ENCODE measurements around the gene PNPLA2.

The PNPLA2 gene

DNA sequence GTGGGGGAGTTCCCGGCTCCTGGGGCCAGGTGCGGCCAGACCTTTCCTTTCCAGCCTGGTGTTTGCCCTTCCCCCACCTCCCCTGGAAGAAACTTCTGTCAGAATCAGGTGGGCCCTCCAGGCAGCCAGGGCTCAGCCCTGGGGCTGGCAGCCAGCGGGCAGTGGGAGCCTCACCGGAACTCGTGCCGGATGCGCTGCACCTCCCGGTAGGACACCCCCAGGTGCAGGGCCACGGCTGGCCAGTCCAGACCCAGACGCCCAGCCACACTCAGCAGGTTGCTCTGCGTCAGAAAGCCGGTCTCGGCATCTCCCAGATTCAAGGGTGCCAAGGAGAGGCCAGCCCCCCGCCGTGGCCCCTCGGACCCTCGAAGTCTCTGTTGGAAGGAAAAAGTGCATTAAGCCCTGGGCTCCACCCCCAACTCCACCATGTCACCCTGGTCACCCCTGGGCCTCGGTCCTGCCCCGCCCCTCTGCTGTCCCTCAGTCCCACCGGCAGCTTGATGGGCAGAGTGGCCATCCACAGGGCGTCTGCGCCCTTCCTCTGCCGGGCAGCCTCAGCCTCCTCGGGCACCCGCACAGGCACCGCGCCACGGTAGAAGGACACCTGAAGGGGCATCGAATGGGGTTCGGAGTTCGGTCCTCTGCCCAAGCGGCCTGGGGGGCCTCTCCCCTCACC lies 18.9 kb upstream of the PNPLA2 start:
- no peak for DNase-seq

DNA sequence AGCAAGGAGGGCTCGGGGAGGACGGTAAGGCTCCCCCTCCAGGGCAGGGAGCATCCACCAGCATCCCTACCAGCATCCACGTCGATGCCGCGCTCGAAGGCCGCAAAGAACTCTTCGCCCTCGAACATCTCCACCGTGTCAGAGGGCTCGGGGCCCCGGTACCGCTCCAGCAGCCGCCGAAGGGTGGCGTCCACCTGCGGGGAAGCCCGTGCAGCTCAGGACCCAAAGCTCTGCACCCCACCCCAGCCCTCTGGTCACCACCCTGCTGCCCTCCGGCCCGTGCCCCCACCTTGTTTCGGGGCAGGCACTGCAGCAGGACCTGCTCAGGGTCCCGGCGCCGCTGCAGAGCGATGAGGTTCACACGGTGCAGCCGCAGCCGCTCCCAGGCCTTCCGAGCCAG lies 18.2 kb upstream of the PNPLA2 start:
- no peak for DNase-seq

DNA sequence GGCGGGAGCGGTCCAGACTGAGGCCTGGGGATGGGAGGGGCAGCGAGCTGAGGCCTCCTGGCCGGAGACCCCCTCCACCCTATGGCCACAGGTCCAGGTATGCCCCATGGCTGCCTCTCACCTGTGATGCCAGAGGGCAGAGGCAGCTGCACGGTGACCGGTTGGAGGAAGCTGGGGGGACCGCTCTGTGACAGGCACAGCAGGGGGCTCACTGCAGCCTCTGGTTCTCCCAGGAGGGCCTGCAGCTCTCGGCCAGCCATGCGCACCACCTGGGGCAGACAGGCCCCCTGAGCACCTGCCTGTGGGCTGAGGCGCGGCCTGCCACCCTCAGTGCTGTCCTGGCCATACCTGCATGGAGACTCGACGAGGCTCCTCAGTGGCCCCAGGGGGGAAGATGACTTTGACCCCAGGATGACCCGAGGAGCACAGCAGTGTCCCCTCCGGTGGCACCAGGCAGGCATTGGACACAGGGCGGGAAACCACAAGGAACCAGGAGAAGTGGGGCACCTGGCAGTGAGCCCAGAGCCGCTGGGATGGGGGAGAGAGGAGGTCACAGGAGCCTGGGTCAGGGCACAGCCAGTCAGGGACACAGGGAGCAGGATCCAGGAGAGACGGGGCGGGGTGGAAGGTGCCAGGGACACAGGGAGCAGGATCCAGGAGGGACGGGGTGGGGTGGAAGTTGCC lies 17.5 kb upstream of the PNPLA2 start:
- no peak for DNase-seq

DNA sequence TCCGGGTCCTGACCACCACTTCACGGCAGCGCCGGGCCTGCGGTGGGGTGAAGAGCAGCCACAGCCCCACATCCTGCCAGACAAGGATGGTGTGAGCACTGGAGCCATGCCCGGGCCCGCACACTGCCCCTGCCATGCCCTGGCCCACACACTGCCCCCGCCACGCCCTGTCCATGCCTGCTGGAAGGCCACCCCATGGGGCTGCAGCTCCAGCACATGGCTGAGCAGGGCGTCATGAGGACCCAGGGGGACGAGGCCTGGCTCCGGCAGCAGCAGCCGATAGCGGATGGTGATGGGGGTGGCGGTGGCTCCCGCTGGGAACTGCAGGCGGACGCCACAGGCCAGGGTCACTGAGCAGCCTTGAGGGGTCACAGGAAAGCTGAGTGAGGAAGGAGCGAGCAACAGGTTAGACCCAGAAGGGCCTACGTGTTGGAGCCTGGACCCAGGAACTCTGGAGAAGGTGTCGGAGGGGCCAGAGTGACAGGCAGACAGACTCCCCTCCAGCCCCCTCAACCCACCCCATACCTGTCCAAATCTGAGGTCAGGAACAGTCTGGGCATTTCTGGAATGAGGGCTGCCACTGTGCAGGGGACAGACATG lies 16.6 kb upstream of the PNPLA2 start:
- DNase-seq: no peak

DNA sequence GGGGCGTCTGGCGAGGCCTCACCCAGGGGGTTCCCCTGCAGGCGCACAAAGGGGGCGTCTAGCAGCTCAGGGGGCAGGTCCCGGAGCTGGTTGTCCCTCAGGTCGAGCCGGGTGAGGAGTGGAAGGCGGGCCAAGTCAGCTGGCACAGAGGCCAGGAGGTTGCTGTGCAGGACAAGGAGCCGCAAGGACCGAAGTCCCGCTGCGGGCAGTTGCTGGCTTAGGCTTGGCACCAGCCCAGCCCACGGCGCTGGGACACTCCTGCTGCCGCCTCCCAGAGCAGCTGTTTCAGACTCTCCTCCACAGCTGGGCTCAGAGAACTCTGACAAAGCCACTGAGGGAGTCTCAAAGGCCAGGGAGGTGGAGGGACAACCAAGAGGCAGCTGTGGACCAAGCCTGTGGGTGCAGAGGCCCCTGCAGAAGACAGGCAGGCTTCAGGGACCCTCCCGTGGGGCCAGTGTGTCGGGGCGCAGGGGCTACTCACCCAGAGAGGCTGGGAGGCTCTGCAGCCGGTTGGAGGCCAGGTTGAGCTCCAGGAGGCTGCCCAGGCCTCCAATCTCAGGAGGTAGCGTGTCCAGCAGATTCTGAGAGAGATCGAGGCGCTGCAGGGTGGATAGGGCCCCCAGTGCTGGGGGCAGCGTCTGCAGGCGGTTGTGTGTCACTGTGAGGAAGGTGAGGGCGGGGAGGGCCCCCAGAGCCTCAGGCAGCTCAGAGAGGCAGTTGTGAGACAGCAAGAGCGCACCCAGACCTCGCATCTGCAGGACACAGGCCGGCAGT lies 15.8 kb upstream of the PNPLA2 start:
- no peak for DNase-seq

DNA sequence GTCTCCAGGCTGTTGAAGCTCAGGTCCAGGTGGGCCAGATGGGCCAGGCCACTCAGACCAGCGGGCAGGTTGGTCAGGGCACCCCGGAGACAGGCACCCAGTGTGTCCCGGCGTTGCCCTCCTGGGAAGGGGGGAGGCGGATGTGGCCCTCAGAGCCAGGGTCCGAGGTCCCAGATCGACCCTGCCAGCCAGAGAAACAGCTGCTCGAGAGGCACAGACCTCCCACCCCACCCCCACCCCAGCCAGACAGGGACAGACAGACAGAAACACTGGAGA lies 15.3 kb upstream of the PNPLA2 start:
- no peak for DNase-seq

DNA sequence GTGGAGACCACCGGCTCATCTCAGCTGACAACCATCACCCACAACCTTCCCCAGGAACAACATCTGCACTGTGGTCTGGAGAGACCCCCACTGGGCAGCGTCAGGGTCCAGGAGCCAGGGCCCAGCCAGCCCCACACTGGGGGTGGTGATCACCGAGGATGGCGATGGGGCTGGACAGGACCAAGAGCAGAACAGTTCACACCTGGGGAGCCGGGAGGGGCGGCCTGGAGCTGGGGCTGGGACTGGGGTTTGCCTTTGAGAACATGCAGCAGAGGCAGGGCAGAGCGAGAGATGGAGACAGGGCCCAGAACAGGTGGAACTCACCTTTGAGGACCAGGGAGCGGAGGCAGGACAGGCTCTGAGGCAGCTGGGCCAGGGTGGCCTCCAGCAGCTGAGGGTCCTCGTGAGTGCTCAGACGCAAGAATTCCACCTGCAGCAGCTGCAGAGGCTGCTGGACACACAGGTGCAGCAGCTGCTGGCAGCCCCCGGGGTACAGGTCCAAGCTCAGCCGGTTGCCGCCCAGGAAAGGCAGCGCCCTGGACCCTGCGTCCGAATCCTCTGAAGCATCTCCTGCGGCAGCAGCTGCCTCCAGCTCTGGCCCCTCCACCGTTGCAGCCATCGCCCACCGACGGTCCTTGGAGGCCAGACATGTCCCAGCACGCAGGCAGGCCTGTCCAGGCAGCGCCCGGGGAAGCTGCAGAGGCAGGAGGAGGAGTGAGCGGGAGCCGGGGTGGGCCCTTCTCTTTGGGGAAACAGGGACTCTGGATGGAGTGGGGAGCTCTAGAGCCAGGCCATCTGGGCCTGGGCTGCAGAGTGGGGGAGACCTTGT lies 14.7 kb upstream of the PNPLA2 start:
- DNase-seq: no peak

DNA sequence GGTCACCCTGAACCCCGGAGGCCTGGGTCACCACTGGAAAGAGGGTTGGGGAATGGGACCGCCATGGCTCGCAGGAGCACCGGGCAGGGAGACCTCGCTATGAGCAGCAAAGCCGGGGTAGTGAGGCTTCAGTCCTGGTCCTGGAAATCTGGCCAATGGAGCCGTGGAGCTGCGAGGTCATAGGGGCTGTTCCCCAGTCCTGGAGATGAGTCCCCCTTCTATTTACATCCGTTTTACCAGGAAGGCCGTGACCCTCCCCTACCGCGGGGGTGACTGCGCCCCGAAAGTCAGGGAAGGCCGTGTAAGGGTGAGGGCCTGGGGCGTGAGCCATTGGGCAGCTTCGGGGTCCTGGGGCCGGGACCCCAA lies 14.1 kb upstream of the PNPLA2 start:
- DNase-seq: no peak

DNA sequence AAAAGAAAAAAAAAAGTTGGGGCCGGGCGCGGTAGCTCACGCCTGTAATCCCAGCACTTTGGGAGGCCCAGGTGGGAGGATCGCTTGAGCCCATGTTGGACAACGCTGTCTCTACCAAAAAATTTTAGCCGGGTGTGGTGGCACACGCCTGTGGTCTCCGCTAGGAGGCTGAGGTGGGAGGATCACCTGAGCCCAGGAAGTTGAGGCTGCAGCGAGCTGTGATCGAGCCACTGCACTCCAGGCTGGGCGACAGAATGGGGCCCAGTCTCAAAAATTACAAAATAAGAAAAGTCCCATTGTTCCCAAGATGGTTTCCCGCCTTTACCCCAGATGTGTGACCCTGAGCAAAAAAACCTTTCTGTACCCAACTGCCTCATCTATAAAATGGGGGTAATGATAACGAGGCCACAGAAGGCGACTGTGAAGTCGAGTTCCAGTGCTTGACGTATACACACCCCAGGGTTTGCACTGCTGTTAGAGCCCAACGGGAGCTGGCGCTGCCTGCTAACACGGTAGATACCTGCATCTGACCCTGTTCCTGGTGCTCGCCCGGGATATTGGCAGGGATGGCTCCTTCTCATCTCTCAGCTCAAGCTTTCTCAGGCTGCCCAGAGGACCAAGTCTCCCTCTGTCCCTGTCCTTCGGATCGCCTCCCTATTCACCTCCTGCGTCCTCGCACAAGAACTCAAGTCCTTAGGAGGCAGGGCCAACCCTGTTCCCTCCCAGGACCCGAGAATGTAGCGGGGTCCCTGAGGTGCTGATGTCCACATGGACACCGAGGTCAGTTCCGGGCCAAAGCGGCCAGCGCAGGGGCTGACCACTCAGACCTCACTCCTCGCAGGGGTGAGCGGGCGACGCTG lies 10.1 kb upstream of the PNPLA2 start:
- no peak for DNase-seq

DNA sequence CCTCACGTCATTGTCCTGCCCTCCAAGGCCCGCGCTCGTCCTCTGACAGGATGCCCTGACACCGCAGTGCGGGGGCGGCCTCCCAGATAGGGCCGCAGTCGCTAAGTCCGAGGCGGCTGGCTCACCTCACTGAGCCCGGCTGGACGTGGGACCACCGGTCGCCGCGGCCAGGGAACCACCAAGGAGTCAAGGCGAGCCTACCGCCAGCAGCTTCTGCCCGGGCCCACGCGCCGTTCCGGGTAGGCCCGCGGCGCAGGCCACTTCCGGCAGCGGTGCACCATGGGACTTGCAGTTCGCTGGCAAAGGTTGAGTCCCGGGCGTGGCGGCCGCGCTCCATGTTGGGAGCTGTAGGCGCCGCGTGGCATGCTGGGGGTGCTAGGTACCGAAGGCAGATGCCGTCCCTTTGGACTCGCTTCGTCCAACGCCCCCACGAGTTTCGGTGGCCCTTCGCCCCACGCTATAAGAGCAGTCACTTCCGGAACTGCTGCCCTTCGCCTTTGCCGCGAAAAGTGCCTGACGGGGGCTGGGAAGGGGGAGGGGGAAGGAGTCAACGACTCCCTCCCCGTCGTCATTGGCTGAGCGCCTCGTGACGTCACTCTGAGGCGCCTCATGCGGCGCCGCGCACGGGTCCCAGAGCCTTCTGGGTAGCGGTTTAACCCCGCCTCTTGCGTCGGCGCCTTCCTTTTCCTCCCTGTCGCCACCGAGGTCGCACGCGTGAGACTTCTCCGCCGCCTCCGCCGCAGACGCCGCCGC lies 9.3 kb upstream of the PNPLA2 start, which contains the start of gene RPLP2:
RPLP2 (plus strand) TSS at position 681 of the 753 bp plus-strand sequence. CDS start 268 bp downstream, outside the sequence.
- DNase-seq: peak; percentile 97

DNA sequence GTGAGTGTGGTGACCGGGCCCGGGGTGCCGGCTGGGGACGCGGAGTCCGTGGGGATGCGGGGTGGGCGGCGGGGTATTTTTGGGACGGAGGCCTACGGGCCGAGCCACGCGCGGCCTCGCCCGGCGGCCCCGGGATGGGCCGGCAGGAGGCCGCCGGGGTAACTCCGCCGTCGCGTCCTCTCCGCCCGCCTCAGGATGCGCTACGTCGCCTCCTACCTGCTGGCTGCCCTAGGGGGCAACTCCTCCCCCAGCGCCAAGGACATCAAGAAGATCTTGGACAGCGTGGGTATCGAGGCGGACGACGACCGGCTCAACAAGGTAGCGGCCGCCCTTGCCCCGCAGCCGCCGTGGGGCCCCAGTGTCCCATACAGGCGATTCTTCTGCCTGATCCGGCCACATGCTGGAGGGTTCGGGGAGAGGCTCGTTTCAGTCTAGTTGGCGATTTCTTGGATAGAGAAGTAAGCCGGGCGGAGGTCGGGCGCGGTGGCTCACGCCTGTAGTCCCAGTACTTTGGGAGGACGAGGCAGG lies 8.6 kb upstream of the PNPLA2 start:
- DNase-seq: no peak

DNA sequence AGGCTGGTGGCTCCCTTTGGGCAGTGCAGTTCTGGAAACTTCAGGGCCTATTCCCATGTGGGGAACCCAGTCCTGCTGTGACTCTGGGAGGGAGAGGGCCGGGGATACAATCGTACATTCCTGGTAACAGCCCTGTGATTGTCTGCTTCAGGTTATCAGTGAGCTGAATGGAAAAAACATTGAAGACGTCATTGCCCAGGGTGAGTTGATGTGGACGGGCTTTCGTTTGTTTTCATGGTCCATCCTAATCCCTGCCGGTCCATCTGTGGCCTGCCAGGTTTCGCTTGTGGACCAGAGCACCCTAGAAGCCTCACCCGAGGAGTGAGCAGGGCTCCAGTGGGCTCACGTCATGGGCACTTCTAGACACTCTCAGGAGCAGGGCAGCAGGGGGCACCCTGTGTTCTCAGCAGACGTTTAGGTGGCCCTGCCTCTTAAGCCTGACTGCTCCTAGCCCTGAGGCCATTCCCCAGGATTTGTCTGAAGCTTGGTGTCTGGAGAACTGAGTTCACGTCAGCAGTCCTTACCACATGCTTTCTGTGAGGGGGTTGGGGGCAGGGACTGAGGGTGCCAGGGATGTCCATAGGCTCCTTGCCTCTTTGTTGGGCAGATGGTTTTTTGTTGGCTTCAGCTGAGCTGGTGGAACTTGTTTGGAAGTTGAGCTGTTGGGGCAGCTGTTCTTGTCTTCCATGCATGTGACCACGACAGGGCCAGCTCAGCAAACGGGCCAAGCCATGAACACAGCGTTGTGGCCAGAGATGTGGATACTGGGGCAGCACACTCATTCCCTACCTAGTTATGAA lies 7.1 kb upstream of the PNPLA2 start:
- DNase-seq: no peak

DNA sequence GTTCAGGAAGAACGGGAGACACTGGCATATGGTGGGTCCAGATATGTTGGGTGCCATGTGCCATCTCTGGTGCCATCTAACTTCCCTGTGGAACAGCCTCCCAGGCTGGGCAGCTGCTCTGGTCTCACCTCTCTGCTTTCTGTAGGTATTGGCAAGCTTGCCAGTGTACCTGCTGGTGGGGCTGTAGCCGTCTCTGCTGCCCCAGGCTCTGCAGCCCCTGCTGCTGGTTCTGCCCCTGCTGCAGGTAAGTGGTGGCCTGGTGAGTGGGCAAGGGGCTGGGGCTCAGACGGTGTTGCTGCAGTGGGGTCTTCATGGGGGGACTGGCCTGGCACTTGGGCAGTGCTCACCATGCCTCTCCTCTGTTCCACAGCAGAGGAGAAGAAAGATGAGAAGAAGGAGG lies 6.3 kb upstream of the PNPLA2 start:
- no peak for DNase-seq

DNA sequence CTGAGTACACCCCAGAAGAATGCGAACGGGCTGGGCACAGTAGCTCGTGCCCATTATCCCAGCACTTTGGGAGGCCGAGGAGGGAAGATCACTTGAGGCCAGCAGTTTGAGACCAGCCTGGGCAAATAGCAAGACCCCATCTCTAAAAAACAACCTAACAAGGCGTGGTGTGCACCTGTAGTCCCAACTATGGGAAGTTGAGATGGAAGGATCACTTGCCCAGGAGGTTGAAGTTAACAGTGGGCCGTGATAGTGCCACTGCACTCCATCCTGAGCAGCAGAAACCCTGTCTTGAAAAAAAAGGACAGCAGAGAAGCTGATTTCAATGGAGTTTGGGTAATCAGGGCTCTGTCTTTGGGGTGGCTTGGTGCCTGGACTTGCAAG lies 5.7 kb upstream of the PNPLA2 start:
- no peak for DNase-seq

DNA sequence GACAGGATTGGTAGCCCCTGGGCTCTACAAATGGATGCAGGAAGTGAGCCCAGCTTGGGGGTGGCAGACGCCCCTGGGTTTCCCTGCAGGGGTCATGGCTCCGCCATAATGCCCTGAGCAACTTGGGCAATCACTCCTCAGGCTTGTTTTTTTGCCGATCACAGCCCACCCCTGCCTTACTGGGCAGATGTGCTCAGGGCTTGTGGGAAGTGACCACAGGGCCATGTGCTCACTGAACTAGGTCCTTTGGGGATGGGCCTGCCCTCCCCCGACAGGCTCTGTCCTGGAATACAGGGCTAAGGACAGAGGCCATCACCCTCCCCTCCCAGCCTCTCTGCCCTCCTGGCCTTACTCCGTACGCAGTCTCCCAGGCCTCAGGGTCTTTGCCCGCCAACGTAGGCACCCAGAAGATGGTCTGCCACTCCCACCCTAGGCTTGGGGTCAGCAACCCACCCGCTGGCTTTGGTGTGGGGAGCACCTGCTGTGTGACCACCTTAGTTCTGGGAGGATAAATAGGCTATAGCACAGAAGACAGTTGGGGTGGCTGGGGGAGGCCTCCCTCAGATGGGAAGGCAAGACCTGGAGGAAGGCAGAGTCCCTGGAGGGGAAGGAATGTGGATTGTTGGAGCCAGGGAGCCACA lies 5.1 kb upstream of the PNPLA2 start:
- DNase-seq: no peak

DNA sequence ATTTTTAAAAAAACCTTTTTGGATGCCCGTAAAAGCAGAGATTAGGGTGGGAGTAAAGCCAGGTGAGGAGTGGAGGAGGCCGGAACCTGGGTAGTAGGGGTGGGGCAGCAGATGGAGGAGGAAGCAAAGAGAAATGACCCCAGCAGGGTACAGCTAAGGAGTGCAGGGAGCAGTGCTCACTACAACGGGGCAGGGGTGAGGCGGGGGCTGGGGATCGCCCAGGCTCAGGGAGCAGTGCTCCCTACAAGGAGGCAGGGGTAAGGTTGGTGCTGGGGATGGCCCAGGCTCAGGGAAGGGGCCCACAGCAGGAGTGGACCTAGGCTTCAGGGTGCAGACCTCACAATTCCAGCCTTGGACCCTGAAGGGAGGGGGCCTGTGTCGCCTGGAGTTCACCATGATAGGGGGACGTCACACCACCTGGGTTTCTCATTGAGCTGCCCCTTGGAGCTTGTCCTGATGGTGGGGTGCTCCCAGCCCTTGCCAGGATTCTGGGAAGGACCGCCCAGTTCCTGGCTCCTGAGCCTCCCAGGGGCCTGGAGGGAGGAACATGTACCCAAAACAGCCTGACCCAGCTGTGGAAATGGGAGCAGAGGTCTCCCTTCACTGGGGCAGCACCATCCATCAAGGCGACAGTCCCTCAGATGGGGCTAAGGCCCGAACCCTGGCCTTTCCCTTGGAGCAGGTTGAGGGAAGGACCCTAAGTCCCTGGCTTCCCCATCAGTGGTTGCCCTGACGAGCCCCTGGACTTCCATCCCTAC lies 2.9 kb upstream of the PNPLA2 start:
- no peak for DNase-seq

DNA sequence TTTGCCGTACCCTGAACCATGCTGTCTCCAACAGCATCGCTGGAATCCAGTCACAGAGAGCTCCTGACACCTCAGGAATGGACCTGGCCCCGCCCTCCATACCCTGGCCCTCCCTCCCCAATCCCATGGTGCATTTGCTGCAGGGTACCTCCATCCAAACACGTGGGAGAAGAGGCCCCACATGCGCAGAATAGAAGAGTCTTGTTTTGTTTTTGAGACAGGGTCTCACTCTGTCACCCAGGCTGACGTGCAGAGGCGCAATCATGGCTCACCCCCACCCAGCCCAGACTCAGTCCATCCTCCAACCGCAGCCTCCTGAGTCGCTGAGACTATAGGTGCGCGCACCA lies 2.3 kb upstream of the PNPLA2 start:
- DNase-seq: no peak

DNA sequence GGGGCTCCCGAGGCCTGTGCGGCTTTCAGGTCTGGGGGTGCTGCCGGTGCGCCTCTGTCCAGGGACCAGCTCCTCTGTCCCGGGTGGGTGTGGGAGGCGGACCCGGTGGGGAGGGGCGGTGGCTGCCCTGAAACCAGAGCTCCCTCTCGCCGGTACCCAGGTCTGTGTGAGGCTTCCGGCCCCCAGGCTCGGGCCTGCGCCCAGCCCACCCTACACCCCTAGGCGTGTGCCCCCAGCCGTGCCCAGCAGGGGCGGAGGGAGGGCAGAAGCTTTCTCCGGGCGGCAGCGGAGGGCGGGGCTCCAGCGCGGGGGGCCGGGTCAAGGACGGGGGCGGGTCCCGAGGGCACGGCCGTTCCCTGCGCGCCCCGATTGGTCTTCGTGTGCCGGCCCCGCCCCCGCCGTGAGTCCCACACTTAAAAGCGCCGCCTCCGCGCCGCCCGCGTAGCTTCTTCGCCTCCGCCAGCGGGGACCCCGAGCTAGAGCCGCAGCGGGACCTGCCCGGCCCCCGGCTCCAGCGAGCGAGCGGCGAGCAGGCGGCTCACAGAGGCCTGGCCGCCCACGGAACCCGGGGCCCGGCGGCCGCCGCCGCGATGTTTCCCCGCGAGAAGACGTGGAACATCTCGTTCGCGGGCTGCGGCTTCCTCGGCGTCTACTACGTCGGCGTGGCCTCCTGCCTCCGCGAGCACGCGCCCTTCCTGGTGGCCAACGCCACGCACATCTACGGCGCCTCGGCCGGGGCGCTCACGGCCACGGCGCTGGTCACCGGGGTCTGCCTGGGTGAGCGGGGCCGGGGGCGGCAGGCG lies 616 bp downstream of the PNPLA2 start:
- DNase-seq: peak; percentile 88
